WERI-Rb-1 (cell line): ENCODE data around the gene MYOM1.

ENCODE experiments used
- DNase-seq: peaks from one replicate; pipeline ENCODE4 v3.0.0-alpha.2; 2020
- H3K27ac ChIP-seq: fragments of 250-450 bp; sonication (Bioruptor Pico); 2 replicates; pipeline ENCODE4 v1.5.1; 2020; ENCODE audit warnings: mild to moderate bottlenecking, moderate library complexity
- H3K27me3 ChIP-seq: fragments of 250-450 bp; sonication (Bioruptor Pico); 2 replicates; pipeline ENCODE4 v1.5.1; 2021; ENCODE audit warnings: mild to moderate bottlenecking, low read depth, moderate library complexity; ENCODE audit not compliant: insufficient read depth, severe bottlenecking
- H3K36me3 ChIP-seq: fragments of 250-450 bp; sonication (Bioruptor Pico); 2 replicates; pipeline ENCODE4 v1.5.1; 2020; ENCODE audit warnings: mild to moderate bottlenecking, moderate library complexity
- H3K4me3 ChIP-seq: 2 replicates; pipeline ENCODE4 v1.5.1; 2011; ENCODE audit warnings: low read depth, mild to moderate bottlenecking, control low read depth, low read length
- H3K9me3 ChIP-seq: fragments of 250-450 bp; sonication (Bioruptor Pico); 2 replicates; pipeline ENCODE4 v1.5.1; 2021; ENCODE audit warnings: mild to moderate bottlenecking, moderate library complexity; ENCODE audit not compliant: severe bottlenecking
- CTCF ChIP-seq: IDR thresholded peaks from 2 replicates; pipeline ENCODE4 v1.5.1; 2011; ENCODE audit warnings: low read depth, mild to moderate bottlenecking, control low read depth, inconsistent platforms, low read length

Gene MYOM1

GRCh38 chr18:3230401-3231334 lies 10.9 kb upstream of the MYOM1 start:
- DNase-seq, result no peak
- H3K9me3 ChIP-seq, result no peaks in the 10 kb centered on the region
- H3K27me3 ChIP-seq, result no peaks in the 10 kb centered on the region
- H3K36me3 ChIP-seq, result no peaks in the 10 kb centered on the region
- H3K27ac ChIP-seq, result no peak overlapping the region
- H3K4me3 ChIP-seq, result no peak overlapping the region
- no peak for TF ChIP-seq CTCF

GRCh38 chr18:3226048-3226447 lies 6.3 kb upstream of the MYOM1 start:
- Histone ChIP-seq H3K27ac (no peak overlapping the region), H3K9me3 (no peaks in the 10 kb centered on the region), H3K27me3 (no peaks in the 10 kb centered on the region), H3K36me3 (no peaks in the 10 kb centered on the region), H3K4me3 (no peak overlapping the region)
- DNase-seq, result no peak
- no peak for TF ChIP-seq CTCF

GRCh38 chr18:3225588-3225987 lies 5.8 kb upstream of the MYOM1 start:
- no peak overlapping the region for H3K4me3 ChIP-seq
- H3K9me3 ChIP-seq, result no peaks in the 10 kb centered on the region
- no peak for DNase-seq
- H3K27me3 ChIP-seq, result no peaks in the 10 kb centered on the region
- no peaks in the 10 kb centered on the region for H3K36me3 ChIP-seq
- no peak overlapping the region for H3K27ac ChIP-seq
- no peak for TF ChIP-seq CTCF

GRCh38 chr18:3224223-3224622 lies 4.5 kb upstream of the MYOM1 start:
- no peak for TF ChIP-seq CTCF
- Histone ChIP-seq H3K9me3 (no peaks in the 10 kb centered on the region), H3K27me3 (no peaks in the 10 kb centered on the region), H3K36me3 (no peaks in the 10 kb centered on the region), H3K27ac (no peak overlapping the region), H3K4me3 (no peak overlapping the region)
- no peak for DNase-seq

- DNase-seq, result no peak
- Histone ChIP-seq H3K27me3 (no peaks in the 10 kb centered on the region), H3K36me3 (no peaks in the 10 kb centered on the region), H3K9me3 (no peaks in the 10 kb centered on the region), H3K27ac (no peak overlapping the region), H3K4me3 (no peak overlapping the region)
- no peak for TF ChIP-seq CTCF
Measured at GRCh38 chr18:3223356-3223755, 3.6 kb upstream of the MYOM1 start.
